HG02973 (cell line): Measurements from ENCODE around the gene PER1.

Source experiments
- ATAC-seq: cut with Tn5 transposase; IDR thresholded peaks from one replicate; pipeline ENCODE4 v1.9.1; 2021; ENCODE audit warnings: moderate library complexity; ENCODE audit not compliant: unreplicated experiment

PER1 gene

DNA sequence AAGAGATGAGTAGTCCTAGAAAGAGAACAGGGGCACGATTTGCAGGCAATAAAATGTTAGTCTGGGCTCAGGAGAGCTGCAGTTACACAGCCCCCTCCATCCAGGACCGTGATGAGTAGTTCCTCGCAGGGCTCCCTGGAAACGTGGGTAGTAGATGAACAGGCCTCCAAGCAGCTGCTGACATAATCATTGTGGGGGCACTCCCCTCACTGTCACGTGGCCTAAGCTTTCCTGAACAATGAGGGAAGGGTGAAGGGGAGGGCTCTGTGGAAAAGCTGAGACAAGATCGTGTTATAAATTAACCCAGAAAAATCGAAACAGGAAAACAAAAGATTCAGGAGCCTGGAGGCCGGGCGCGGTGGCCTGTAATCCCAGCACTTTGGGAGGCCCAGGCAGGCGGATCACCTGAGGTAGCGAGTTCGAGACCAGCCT lies 1.3 kb upstream of the PER1 start:
- ATAC-seq = no peak

DNA sequence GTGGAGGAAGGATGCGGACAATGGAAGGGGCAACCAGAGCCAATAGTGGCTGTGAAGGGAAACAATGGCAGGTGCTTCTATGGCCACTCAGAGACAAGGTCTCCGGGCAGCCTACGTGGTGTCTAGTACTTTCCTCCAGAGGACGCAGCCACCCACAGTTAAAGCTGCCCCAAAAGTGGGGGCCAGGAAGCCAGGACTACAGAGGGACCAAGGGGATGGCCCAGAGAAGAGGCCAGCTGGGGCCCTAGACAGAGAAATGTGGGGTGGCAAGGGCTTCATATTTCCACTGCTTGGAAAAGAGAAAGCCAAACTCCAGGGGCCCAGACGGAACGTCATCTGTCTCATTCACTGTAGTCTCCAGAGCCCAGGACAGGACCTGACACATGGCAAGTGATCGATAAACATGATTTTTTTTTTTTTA lies 837 bp upstream of the PER1 start:
- ATAC-seq = no peak

DNA sequence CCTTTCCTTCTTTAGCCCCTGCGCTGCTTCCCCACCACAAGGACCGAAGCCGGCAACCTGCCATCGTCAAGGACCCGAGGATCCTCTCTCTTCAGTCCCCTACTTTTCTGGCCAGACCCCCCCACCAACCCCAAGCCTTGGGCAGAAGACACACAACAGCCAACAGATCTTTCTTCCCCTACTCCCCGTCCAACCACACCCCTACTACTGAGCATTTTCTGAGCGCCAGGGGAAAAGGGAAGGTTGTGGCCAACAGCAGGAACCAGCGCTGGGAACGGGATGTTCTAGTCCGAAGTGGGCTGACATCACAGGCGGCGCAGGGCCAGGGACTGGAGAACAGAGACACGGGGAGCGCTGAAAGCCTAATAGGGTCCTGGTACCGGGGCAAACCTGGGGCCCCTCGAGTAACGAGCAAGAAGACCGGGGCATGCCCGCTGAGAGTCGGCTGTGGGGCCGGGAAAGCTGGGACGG lies 528 bp downstream of the PER1 start:
- no peak for ATAC-seq

DNA sequence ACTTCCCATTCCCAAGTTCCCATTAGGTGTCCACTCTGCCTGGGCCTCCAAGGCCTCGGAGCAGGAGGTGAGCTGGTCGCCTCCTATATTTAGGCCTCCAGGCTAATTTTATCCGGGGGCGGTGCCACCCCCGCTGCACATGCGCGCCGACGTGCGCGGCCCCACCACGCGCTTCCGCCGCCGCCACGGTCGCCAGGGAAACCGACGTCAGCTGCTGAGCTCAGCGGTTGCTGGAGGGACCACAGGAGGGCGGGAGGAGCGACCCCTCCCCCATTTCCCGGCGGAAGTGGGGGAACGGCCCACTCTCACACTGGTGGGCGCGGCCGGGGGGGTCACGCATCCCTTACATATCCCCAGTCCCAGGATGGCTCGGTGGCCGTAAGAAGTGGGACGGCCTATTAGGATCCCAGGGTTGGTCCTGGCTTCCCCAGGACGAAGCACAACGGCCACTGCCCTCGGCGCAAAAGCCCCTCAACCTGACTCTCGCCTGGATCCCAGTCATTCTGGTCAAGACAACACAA lies 1.0 kb downstream of the PER1 start:
- ATAC-seq = peak; percentile 35

DNA sequence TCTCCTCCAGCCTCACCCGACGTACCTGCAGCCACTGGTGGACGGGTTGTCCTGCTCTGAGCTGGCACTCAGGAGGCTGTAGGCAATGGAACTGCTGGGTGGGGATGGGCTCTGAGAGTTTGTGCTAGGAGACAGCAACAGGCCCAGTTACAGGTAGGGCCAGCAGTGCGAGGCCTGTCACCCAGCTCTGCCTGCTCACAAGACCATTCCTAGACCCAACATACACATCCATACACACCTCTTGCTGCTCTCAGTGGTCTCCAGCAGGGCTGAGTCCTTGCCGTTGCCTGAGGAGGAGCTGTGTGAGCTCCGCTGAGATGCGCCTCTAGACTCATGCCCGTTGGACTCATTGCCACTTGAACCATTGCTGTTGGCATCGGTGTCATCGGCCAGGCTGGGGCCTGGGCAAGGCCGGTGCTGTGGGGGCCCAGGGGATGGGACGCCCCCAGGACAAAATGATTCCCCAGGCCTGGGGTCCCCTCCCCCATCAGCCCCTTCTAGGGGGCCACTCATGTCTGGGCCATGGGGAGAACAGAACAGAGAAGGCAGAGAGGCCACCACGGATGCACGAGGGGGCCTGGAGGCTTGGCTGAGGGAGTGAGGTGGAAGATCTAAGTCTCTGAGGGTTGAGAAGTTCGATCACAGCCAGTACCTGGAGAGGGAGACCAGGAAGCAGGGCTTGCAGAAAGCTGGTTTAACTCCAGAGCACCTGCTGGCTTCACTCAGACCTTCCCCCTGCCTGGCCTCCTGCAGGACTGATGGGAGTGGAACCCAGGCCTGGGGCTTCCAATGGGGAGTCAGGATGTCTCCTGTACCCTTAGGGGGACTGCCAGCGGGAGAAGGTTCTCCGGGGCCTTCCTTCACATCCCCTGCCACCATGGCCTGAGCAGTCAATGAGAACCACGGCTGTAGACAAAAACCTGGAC lies 1.7 kb downstream of the PER1 start:
- ATAC-seq = no peak

DNA sequence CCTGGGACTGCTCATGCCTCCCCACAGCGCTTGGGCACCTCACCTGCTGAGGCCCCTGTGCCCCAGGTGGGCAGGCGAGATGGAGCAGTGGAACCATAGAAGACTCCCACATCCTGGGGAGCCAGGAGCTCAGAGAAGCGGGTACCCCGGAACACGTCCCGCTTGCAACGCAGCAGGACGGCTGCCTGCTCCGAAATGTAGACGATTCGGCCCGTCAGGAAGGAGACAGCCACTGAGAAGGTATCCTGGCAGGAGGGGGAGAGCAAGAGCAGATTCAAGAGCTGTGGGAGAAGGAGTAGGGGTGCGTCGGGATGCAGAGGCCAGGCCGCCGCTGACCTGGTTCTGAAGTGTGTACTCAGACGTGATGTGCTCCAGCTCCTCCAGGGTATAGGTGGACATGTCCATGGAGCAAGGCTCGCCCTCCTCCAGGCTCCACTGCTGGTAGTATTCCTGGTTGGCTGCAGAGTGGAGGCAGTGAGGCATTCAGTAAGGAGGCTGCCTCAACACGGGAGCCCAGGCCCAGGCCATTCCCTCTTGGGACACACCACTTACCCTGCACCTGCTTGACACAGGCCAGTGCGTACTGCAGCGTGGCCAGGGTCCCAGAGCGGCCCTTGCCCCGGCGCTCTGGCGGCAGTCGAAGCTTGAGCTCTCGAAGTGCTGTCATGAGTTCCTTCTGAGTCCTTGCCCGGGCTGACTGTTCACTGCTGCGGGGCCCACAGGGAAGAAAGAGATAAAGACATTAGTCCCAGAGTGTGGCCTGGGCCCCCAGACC lies 2.6 kb downstream of the PER1 start:
- no peak for ATAC-seq

DNA sequence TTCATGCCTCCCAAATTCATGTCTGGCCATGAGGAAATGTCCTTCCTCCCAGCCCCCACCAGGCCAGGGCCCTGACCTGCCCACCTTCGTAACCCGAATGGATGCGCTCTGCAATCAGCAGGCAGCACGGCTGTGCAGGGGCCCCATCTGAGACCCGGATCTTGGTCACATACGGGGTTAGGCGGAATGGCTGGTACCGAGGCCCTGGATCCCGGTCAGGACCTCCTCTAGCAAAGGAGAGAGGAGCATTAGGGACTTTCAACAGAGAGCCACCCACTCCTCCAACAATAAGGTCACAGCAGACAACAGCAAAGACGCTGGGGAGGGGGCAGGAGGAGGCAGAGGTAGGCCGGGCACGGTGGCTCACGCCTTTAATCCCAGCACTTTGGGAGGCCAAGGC lies 3.6 kb downstream of the PER1 start:
- no peak for ATAC-seq

DNA sequence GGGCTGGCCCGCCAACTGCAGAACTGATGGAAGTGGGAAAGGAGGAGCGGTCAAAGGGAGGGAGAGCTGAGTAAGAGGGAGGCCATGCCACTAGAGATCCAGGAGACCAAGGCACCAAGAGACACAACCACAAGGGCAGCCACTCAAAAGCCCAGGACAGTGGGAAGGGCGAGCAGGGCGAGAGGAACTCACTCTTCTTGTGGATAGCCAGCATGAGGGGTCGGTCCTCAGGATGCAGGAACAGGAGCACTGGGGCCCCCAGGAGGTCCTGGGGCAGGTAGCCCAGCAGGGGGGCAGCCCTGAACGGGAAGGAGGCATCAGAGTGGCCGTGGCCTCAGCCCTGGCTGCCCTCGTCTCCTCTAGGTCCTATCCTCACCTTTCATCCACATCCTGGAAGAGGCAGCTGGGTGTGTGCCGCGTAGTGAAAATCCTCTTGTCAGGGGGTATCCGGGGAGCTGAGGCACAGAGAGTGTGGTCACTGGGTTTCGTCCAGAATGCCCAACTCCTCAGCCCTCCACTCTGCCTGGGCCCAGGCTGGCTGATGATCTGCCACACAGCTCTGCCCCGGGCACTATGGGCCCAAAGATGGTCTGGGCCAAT lies 4.3 kb downstream of the PER1 start:
- ATAC-seq = no peak

DNA sequence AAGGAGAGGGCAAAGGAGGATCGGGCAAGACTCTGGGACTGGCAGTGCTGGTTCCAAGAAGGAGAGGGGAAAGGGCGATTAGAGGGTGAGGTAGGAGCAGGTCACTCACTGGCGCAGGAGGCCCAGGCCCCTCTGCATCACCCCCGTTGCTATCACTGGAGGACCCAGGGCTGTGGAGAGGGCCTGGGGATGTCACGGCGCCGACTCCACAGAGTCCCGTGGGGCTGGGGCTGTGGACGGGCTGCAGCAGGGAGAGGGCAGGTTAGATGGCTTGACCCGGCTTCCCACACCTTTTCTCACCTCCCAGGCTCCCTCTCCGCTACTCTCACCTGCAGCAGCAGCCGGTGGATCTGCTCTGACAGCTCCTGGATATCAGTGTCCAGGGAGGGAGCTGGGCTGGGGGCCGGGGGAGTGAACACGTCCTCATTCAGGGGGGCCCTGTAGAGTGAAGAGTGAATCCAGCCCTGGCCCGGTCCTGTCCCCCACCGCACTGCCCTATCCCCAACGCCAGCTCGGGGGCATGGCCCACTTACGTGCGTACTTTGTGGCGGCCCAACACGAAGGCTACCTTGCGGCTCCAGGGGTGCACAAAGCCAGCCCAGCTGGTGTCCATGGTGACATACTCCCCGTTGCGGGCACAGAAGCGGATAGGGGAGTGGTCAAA lies 4.9 kb downstream of the PER1 start:
- no peak for ATAC-seq

DNA sequence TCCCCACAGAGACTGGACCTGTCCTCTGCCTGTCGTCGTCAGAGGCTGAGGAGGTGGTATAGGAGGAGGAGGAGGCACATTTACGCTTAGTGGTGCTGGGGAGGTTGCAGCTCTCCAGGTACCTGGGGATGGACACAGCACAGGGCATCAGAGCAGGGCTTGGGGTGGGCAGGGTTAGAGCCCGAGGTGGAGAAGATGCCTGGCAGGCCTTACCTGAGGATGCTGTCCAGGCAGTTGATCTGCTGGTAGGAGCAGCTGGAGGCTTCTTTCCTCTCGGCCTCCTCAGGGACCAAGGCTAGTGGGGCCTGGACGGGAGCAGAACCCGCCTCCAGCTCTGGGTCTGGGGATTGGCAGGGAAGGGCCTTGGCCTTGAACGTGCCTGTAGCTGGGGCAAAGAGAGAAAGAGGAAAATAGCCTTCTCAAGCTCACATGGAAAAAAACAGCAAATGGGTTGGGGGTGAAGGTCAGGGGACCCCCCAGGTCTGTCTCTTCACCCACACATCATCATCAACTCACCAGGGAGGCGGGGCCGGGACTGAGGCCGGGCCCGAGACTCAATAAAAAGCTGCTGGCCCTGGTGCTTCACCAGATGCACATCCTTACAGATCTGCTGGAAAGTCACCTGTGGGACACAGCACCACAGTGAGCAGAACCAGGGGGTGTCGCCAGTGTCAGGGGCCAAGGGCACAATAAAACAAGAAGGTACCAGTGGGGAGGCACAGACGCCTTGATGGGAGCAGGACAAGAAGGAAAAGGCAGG lies 5.6 kb downstream of the PER1 start:
- no peak for ATAC-seq

DNA sequence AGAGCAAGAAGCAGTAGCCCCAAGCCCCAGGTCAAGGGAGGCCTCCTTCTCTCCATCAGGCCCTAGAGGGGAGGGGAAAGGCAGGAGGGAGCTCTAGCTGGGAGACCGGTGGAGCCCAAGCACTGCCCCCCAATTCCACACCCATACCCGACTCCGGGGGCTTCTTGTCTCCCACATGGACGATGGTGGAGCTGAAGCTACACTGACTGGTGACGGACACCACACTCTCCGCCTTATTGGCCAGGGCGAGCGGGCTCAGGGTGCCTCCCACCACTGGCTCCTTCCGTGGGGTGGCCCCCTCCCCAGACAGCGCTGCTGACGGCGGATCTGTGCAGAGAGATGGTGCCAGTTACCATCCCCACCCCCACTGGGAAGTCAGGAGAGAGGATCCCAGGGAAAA lies 6.4 kb downstream of the PER1 start:
- no peak for ATAC-seq

DNA sequence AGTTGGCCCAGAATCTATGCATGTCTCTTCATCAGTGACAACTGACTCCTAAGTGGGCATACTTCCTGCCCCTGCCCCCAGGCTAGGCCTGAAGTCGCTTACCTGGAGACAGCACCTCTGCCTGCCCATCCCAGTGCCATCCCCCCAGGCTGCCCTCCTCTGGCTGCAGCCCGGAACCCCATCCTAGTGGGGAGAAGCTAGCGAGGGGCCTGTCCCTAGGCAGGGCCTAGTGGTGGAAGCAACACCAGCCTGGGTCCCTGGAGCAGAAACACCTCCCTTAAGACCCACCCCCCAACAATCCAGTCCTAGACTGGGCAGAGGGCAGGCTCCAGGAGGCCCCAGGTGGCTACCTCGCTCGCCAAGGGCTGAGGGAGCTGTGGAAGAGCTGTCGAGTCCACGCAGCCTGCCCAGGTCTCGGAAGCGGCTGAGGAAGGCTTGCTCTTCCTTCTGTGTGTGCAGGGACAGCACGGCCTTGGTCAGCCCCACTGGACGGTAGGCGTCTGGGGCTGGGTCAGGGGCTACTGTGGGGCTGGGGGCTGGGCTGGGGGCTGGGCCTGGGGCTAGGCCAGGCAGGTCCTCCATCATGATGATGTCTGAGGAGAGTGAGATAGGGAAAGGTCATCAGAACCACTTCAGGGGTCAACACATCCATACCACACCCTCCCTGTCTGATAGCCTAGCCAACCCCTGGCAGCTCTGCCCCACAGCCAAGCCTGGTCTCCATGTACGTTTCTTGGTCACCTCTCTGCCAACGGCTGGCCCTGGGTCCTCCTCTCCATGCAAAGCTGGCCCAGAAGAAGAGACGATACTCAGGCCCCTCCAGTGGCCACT lies 7.6 kb downstream of the PER1 start:
- ATAC-seq = no peak

DNA sequence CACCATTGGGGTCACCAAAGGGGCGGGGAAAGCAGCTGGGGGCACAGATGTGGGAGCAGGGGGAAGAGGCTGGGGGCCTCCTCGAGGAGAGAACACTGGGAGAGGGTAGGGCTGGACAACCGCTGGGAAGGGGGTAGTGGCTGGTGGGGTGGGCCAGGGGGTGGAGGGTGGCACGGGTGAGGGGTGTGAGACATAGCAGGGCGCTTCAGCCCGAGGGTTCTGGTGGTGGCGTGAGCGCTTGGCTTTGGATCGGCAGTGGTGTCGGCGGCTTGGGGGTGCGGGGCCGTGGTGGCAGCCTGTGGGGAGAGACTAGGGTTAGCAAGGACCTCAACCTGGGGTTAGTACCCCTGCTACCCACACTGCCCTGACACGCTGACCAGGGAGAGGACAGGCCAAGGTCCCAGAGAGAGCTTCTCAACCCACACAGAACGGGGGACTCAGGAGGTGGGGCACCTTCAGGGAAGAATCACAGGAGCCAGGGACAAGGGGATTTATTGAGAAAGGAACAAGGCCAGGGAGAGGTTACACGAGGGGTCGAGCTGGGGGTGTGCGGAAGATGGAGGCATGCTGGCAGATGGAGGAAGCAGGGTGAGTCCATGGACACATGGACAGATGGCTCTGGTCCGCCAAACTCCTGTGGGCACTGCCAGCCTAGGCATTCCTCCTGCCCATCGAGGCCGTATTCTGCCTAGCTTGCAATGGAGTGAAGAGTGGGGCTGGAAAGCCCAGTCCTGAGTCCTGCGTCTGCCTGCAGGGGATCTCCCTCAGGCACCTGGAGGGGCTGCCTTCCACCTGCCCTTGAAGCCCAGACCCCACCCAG lies 8.4 kb downstream of the PER1 start:
- no peak for ATAC-seq

DNA sequence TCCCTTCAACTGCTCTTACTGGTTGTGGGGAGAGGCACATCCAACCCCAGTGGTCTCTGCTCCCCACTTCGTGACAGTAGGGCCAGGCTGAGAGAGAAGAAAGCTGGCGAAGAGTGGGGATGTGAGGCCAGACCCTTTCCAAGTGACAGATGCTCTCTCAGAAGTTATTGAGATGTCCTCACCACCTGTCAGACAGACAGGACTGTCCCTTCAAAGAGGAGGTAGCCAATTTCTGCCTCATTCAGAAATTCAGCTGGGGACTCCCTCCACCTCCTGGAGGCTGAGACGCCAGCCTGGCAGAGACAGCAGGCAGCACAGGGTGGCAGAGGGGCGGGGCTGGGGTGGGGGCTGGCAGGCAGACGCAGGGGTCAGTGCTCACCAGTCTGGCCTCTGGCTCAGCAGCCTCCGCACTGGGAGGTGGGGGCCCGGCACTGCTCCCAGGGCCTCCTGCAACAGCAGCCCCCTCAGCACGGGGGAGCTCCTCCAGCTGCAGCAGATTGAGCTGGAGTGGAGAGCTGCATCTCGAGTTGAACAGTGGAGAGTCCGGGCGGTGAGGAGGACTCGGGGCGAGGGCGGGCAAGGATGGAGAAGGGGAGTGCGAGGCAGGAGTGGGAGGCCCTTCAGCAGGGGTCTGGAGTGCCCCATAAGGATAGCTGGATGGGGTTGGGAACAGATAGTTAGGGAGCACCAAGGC lies 9.2 kb downstream of the PER1 start:
- no peak for ATAC-seq

DNA sequence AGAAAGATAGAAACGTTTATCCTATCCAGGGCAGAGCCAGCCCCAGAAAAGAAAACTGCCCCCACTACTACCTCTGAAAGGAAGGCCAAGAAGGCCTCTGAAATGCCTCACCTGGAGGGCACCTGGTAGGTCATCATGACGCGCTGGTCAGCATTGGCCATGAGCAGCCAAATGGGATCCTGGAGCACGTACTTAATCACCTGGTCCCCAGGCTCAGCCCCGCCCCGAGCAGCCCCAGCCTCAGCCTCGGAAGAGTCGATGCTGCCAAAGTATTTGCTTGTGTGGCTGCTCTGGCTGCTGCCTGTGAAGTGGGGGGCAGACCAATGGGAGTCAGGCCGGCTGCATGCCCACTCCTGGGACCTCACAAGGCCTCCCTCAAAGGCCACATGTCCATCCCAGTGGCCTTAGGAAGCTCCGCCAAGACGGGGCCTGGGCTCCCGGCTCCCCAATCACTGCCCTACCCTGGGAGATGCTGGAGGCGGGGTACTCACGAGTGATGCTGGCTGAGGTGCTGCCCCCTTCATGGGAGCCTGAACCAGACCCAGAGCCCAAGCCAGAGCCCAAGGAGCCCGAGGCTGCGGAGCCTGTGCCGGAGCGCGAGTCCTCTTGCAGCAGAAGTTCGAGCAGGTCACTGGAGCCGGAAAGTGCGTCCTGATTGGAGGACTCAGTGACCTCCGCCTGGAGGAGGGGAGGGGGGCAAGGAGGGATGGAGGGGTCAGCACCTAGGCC lies 9.9 kb downstream of the PER1 start:
- no peak for ATAC-seq

DNA sequence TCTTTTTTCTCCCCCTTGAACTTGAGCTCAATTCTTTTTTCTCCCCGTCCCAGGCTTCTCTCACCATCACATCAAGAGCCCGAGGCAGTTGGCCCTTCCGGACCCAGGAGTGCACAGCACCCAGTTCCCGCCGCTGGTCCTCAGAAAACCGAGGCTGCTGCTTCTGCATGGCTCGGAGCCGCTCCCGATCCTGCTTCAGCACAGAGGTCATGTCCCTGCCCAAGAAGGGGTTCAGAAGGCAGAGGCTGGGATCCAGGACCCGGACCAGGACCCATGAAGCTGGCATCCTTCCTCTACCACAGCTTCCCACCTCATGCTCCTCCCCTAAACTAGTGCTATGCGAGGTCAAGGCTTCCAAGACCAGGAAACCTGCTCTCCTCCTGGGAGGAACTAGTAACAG lies 10.5 kb downstream of the PER1 start:
- ATAC-seq = no peak

DNA sequence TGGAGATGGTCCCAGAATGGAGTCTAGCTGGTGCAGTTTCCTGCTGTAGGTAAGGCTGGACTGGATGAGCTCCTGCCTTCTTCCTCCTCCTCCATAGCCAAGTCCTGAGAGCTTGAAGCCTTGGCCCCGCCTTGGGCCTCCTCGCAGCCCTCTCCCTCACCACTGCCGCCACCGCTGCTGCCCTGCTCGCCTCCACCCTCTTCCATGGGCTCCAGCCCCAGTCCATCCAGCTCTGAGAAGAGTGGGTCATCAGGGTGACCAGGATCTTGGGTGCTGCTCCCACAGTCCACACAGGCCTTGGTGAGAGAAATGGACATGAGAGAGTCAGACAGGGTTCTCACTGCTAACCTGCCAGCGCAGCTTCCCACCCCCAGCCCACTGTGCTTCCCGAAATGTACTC lies 11.2 kb downstream of the PER1 start:
- ATAC-seq = no peak
